ENCODE measurements around the gene ETV7. TPM values are rescaled to one million over a fixed set of nuclear protein-coding genes. Genes with fewer than 3 reads are reported as not detected.

The ETV7 gene
- total RNA-seq, 1 donor = 0.09 TPM

DNA sequence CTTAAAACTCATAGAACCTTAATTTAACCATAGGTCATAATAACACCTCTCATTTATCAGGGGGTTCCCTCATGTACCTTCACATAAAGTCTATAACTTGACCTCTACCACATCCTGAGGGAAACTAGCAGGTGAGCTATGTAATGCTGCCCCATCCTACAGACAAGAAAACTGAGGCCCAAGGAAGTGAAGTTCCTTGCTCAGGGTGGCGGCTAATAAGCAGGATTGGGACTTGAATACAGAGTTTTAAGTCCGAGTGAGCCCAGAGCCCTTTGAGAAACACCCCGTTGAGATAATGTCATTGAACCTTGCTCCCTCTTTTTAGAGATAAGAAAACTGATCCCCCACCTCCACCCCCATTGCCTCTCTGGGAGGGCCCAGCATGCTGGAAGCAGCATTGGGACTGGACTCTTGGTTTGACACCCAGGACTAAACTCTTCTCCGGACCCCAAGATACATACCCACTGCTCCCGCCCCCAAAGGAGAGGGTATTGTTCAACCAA is 51.2 kb downstream of the ETV7 start:
- TF ChIP-seq, protein P1, sequence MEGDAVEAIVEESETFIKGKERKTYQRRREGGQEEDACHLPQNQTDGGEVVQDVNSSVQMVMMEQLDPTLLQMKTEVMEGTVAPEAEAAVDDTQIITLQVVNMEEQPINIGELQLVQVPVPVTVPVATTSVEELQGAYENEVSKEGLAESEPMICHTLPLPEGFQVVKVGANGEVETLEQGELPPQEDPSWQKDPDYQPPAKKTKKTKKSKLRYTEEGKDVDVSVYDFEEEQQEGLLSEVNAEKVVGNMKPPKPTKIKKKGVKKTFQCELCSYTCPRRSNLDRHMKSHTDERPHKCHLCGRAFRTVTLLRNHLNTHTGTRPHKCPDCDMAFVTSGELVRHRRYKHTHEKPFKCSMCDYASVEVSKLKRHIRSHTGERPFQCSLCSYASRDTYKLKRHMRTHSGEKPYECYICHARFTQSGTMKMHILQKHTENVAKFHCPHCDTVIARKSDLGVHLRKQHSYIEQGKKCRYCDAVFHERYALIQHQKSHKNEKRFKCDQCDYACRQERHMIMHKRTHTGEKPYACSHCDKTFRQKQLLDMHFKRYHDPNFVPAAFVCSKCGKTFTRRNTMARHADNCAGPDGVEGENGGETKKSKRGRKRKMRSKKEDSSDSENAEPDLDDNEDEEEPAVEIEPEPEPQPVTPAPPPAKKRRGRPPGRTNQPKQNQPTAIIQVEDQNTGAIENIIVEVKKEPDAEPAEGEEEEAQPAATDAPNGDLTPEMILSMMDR (IDR thresholded peaks at IDR 0.05; ENCODE audit: insufficient read depth, low read length) = no peak
- no peak overlapping the region for H3K4me3 ChIP-seq (ENCODE audit: low read depth, low read length)
- DNase-seq (ENCODE audit: low read depth) = no peak

DNA sequence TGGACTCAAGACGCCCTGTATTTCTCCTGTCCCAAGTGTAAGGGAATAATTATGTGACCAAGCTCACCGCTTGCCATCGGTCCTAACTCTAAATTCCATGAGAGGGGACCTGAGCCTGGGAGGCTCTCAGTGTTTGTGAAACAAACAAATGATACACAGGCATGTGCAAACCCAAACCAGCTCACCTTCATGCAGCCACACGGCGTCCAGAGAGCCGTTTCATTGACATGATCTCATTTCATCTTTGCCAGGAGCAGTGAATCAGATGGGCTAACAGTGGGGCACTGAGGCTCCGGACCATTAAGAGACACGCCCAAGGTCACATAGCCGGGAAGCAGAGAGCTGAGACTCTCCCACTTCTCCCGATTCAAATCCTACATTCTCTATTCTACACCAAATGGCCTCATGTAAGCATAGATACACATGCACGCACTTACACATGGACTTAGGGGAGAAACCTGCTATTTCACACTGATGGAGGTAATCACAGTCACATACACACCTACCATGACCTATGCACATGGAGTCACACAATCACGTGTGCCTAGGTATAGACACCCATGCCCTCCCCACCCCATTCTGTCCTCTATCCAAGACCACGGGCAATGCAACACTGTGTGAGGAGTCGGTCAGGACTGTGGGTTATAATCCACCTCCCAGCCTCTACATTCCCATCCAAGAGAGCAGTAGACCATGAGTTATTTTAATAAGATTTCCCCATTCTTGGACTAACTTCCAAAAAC is 51.8 kb downstream of the ETV7 start:
- TF ChIP-seq, protein P1 (IDR thresholded peaks at IDR 0.05; ENCODE audit: insufficient read depth, low read length) = no peak
- H3K4me3 ChIP-seq (ENCODE audit: low read depth, low read length) = no peak overlapping the region
- no peak for DNase-seq (ENCODE audit: low read depth)

DNA sequence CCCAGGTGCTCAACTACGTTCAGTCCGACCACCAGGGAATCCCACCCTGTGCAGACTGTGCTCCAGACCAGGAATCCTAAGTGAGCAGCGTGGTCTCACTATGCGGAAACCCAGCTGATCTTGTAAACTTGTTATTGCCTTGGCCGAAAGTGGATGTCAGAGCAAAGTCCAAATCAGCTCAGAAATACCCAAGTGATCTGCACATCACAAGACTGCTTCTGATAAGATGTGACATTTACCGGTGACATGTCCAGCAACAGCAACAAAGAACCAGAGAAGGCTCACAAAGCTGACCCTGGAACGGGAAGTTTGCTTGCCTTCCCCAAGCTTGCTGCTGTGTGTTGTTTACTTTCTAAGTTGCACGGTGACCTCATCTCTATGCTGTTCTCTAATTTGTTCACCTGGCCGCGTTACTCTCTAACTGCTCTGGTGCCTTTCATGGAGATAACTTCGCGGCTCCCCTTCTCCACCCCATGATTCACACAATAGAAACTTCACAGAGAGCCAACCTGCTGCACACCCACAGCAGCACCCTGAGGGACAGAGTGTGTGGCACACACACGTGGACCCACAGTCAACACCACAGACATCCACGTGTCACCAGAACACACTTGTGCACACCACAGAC is 52.5 kb downstream of the ETV7 start:
- TF ChIP-seq, protein P1 (IDR thresholded peaks at IDR 0.05; ENCODE audit: insufficient read depth, low read length) = no peak
- no peak for DNase-seq (ENCODE audit: low read depth)
- no peak overlapping the region for H3K4me3 ChIP-seq (ENCODE audit: low read depth, low read length)

DNA sequence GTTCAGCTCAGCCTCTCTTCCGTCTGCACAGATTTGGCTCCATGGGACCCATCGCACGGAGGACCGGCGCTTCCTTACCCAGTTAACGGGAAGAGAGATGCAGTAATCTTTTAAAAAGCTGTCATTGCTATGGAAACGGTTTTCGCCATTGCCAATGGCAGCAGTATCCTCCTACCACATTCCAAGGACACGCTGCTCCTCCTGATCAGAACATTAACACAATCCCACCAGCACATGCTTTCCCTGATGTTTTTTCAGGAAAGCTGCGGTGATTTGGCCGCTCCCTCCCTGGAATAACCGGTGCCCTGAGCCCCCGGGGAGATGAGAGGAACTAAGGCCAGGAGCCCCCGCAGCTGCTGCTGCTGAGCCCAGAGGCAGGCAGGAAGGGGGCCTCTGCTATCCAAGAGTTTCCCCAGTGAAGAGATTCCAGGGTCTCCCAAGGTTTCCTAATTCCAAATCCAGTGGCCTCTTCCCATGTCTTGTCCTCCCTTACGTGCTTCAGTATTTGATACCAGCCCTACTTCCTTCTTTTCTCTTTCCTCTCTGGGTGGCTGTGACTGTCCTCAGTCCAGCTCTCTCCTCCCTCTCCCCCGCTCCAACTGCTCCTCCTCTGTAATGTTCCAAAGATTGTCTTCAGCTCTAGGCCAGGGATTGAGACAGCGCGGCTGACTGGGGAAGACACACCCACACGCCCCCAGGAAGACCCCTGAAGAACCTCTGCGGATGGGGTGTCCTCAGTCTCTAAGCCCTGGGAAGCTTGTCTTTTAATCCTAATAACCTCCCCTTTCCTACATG is 53.3 kb downstream of the ETV7 start:
- peak; percentile 35 for DNase-seq (ENCODE audit: low read depth)
- no peak overlapping the region for H3K4me3 ChIP-seq (ENCODE audit: low read depth, low read length)
- TF ChIP-seq, protein P1 (IDR thresholded peaks at IDR 0.05; ENCODE audit: insufficient read depth, low read length) = no peak

DNA sequence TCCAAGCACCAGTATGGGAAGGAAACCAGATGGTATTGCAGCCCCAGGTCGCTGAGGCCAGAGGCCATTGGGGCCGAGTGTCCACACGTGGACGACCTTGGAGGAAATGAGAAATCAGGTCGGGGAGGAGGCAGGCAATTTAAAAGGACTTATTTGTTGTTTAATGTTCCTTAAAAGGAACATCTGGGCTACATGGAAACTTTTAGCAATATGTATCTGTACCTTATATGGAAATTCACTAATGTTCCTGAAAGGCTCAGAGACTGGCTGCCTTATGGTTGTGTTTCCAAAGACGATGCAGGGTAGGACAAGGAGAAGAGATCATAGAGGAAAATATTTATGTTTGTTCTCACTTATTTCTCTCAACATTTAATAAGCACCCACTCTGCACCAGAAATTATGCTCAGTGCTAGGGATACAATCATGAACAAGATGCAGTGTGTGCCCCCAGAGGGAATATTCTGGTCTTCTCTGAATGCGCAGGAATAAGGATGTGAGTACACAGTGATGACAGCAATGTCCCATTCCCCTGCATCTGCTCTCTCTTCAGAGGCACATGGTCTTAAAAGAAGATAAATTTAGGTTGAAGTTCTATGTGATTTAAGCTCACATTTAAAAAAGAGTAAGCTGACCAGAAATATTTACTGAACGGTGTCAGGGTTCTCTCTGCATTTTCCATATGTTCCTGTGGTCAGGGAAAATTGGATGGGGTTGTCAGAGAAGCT is 54.1 kb downstream of the ETV7 start:
- no peak for DNase-seq (ENCODE audit: low read depth)
- TF ChIP-seq, protein P1 (IDR thresholded peaks at IDR 0.05; ENCODE audit: insufficient read depth, low read length) = no peak
- no peak overlapping the region for H3K4me3 ChIP-seq (ENCODE audit: low read depth, low read length)

DNA sequence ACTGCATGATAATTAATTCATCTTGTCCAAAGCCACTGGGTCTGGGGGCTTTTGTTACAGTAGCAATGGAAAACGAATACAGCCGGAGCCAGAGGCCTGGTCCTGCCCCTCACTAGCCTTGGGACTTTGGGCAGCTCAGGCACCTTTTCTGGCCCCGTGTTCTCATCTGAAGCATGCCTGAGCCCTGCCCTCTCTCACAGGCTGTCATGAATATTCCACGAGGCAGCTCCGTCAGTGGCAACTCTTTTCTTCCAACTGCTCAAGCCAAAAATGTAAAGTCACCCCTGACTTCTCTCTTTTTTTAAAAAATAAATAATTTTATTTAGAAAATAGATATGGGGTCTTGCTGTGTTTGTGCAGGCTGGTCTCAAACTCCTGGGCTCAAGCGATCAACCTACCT is 56.1 kb downstream of the ETV7 start:
- no peak for DNase-seq (ENCODE audit: low read depth)
- no peak overlapping the region for H3K4me3 ChIP-seq (ENCODE audit: low read depth, low read length)
- TF ChIP-seq, protein P1 (IDR thresholded peaks at IDR 0.05; ENCODE audit: insufficient read depth, low read length) = no peak

All from fibroblast of the aortic adventitia (primary cell).